Right atrium auricular region (tissue), 2 donors: Measurements from ENCODE around the gene DPH7. TPM values are rescaled to one million over a fixed set of nuclear protein-coding genes. Genes with fewer than 3 reads are reported as not detected.
"Not testable (repeated sequence)": the region's sequence is repeated elsewhere in the genome, so short reads cannot be mapped to it uniquely, and the experiment has no call there.

Experiments
- DNase-seq: peaks from one replicate; pipeline ENCODE4 v3.0.0-alpha.2; 2019; ENCODE audit warnings: low spot score
- H3K27ac ChIP-seq, 2 donors: fragments of 200-600 bp; sonication (generic); 1 replicate in 1 of 2; 2 replicates in 1 of 2; pipeline ENCODE4 v1.5.1; 2016 to 2019
- H3K27me3 ChIP-seq, 2 donors: fragments of 200-600 bp; sonication (generic); one replicate each; pipeline versions ENCODE4 v1.5.1 to v1.6.0; 2017 to 2019
- H3K36me3 ChIP-seq: fragments of 200-600 bp; sonication (generic); one replicate; pipeline ENCODE4 v1.5.1; 2016
- H3K4me1 ChIP-seq, 2 donors: fragments of 200-600 bp; sonication (generic); one replicate each; pipeline versions ENCODE4 v1.5.1 to v1.6.0; 2017 to 2019
- H3K4me3 ChIP-seq, 2 donors: fragments of 200-600 bp; sonication (generic); 1 replicate in 1 of 2; 2 replicates in 1 of 2; pipeline ENCODE4 v1.5.1; 2017 to 2019; ENCODE audit warnings: mild to moderate bottlenecking in 1 of 2, moderate library complexity in 1 of 2
- H3K9me3 ChIP-seq, 2 donors: fragments of 200-600 bp; sonication (generic); one replicate each; pipeline ENCODE4 v1.5.1; 2019
- CTCF ChIP-seq, 2 donors: fragments of 200-600 bp; sonication (generic); IDR thresholded peaks; one replicate each; pipeline ENCODE4 v1.5.1; 2019; ENCODE audit warnings: antibody characterized with exemption in 2 of 2
- total RNA-seq, 2 donors: library from RNA; depleted of rRNA; stranded (reverse); fragments of >200 nt; gene quantifications; one replicate each; pipeline ENCODE4 v1.1.0, GENCODE V29; 2016

DPH7 gene
- total RNA-seq, 2 donors from 2014 or later, result 17.9 to 21.0 TPM

- Histone ChIP-seq H3K27me3 (no peaks in the 10 kb centered on the region), H3K27ac (no peak overlapping the region), H3K36me3 (no peaks in the 10 kb centered on the region), H3K9me3 (no peaks in the 10 kb centered on the region), H3K4me3 (no peak overlapping the region), H3K4me1 (peaks cover 0 to 41% of the 10 kb centered on the region in 2 donors)
- DNase-seq, result no peak
- no peak for TF ChIP-seq CTCF (IDR thresholded peaks at IDR 0.05)
Measured at GRCh38 chr9:137603879-137604278, 25.2 kb upstream of the DPH7 start.

DNA sequence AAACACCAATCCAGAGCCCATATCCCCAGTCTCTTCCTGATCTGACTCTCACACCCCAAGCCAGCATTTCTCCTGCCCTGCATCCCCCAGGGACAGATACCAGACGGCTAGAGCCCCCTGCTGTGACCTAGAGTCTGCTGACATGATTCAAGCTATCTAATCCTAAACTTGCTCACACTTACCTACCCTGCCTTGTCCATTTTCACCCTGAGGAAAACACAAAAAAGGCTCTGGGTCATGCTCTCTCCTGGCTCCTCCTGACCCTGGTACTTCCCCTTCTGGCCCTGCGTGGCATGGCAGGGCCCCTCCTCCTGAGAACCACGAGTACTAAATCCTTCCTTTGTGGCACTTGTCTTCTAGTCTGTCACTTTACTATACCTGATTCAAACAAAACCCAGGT, 23.9 kb upstream of the DPH7 start:
- Histone ChIP-seq H3K9me3 (no peaks in the 10 kb centered on the region), H3K4me3 (no peak overlapping the region), H3K27ac (no peak overlapping the region), H3K4me1 (peaks cover 0 to 29% of the 10 kb centered on the region in 2 donors), H3K36me3 (no peaks in the 10 kb centered on the region), H3K27me3 (no peaks in the 10 kb centered on the region)
- TF ChIP-seq CTCF (IDR thresholded peaks at IDR 0.05), result no peak
- no peak for DNase-seq

GRCh38 chr9:137598943-137599342, 20.2 kb upstream of the DPH7 start:
- Histone ChIP-seq H3K4me1 (peaks cover 0 to 3% of the 10 kb centered on the region in 2 donors), H3K4me3 (no peak overlapping the region), H3K27ac (no peak overlapping the region), H3K27me3 (no peaks in the 10 kb centered on the region), H3K9me3 (no peaks in the 10 kb centered on the region), H3K36me3 (no peaks in the 10 kb centered on the region)
- TF ChIP-seq CTCF (IDR thresholded peaks at IDR 0.05), result no peak
- DNase-seq, result no peak

DNA sequence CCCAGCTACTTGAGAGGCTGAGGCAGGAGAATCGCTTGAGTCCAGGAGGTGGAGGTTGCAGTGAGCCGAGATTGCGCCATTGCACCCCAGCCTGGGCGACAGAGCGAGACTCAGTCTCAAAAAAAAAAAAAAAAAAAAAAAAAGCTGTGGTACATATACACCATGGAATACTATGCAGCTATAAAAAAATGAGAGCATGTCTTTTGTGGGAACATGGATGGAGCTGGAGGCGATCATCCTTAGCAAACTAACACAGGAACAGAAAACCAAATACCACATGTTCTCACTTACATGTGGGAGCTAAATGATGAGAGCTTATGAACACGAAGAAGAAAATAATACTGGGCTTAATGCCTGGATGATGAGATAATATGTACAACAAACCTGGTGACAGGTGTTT, 17.9 kb upstream of the DPH7 start:
- not testable (repeated sequence) for H3K4me3 ChIP-seq, H3K4me1 ChIP-seq, DNase-seq, H3K36me3 ChIP-seq, H3K27me3 ChIP-seq, H3K9me3 ChIP-seq, H3K27ac ChIP-seq

GRCh38 chr9:137593176-137593575, 14.5 kb upstream of the DPH7 start:
- Histone ChIP-seq H3K4me1 (peaks cover 0 to 20% of the 10 kb centered on the region in 2 donors), H3K9me3 (no peaks in the 10 kb centered on the region), H3K4me3 (no peak overlapping the region), H3K27me3 (no peaks in the 10 kb centered on the region), H3K36me3 (peaks cover under 1% of the 10 kb centered on the region), H3K27ac (no peak overlapping the region)
- TF ChIP-seq CTCF (IDR thresholded peaks at IDR 0.05), result no peak
- no peak for DNase-seq

- no peak overlapping the region for H3K4me3 ChIP-seq
- peaks cover 4% of the 10 kb centered on the region for H3K36me3 ChIP-seq
- no peak overlapping the region for H3K27ac ChIP-seq
- no peak for TF ChIP-seq CTCF (IDR thresholded peaks at IDR 0.05)
- DNase-seq, result no peak
- H3K27me3 ChIP-seq, result no peaks in the 10 kb centered on the region
- H3K9me3 ChIP-seq, result no peaks in the 10 kb centered on the region
- peaks cover 0 to 20% of the 10 kb centered on the region in 2 donors for H3K4me1 ChIP-seq
Measured at GRCh38 chr9:137592767-137593166, 14.0 kb upstream of the DPH7 start.
